Liver (tissue), 9 donors: Measurements from ENCODE around the gene CASP3. TPM values are rescaled to one million over a fixed set of nuclear protein-coding genes. Genes with fewer than 3 reads are reported as not detected.

Experiments
- DNase-seq: peaks from one replicate; pipeline ENCODE4 v3.0.0-alpha.2; 2017; ENCODE audit warnings: low spot score
- H3K27ac ChIP-seq, 2 donors: one replicate each; pipeline ENCODE4 v1.7.0; 2013; ENCODE audit warnings: inconsistent platforms in 2 of 2, low read length in 2 of 2, control low read depth in 1 of 2, low read depth in 1 of 2, mild to moderate bottlenecking in 1 of 2
- H3K27me3 ChIP-seq, 4 donors: one replicate each; pipeline versions ENCODE4 v1.6.1 to v1.7.0; 2013; ENCODE audit warnings: low read length in 3 of 4, inconsistent platforms in 1 of 4, mild to moderate bottlenecking in 1 of 4, moderate library complexity in 1 of 4; ENCODE audit not compliant: control insufficient read depth in 4 of 4, insufficient read depth in 4 of 4
- H3K36me3 ChIP-seq, 4 donors: one replicate each; pipeline versions ENCODE4 v1.6.1 to v1.7.0; 2013; ENCODE audit warnings: low read length in 3 of 4, mild to moderate bottlenecking in 3 of 4, low read depth in 1 of 4, moderate library complexity in 1 of 4; ENCODE audit not compliant: control insufficient read depth in 4 of 4, insufficient read depth in 3 of 4
- H3K4me1 ChIP-seq, 4 donors: one replicate each; pipeline versions ENCODE4 v1.6.1 to v1.7.0; 2013; ENCODE audit warnings: low read length in 3 of 4, mild to moderate bottlenecking in 3 of 4, moderate library complexity in 1 of 4; ENCODE audit not compliant: control insufficient read depth in 4 of 4, insufficient read depth in 4 of 4
- H3K4me3 ChIP-seq, 3 donors: one replicate each; pipeline versions ENCODE4 v1.6.1 to v1.7.0; 2013; ENCODE audit warnings: low read length in 3 of 3, control low read depth in 1 of 3, low read depth in 1 of 3, mild to moderate bottlenecking in 1 of 3
- H3K9ac ChIP-seq, 2 donors: one replicate each; pipeline ENCODE4 v1.7.0; 2013; ENCODE audit warnings: low read length in 2 of 2, mild to moderate bottlenecking in 2 of 2, moderate library complexity in 2 of 2, control low read depth in 1 of 2, low read depth in 1 of 2
- H3K9me3 ChIP-seq, 4 donors: one replicate each; pipeline versions ENCODE4 v1.6.1 to v1.7.0; 2013; ENCODE audit warnings: low read length in 3 of 4; ENCODE audit not compliant: control insufficient read depth in 4 of 4
- CTCF ChIP-seq: fragments of 150-350 bp; IDR thresholded peaks from 2 replicates; pipeline ENCODE4 v1.5.1; 2017; ENCODE audit warnings: improper control_type of control experiment, low read depth, low read length; ENCODE audit not compliant: missing input control
- EGR1 ChIP-seq, 2 donors: IDR thresholded peaks; 2 replicates each; pipeline ENCODE4 v1.6.1; 2016 to 2018; ENCODE audit warnings: antibody characterized with exemption in 2 of 2, low read depth in 2 of 2
- FOXA1 ChIP-seq: IDR thresholded peaks from 2 replicates; pipeline ENCODE4 v1.6.1; 2016; ENCODE audit warnings: antibody characterized with exemption
- FOXA2 ChIP-seq: IDR thresholded peaks from 2 replicates; pipeline ENCODE4 v1.6.1; 2016; ENCODE audit warnings: antibody characterized with exemption
- GABPA ChIP-seq, 2 donors: IDR thresholded peaks in 1 of 2; conservative IDR thresholded peaks in 1 of 2; 2 replicates each; pipeline ENCODE4 v1.6.1; 2016; ENCODE audit warnings: antibody characterized with exemption in 2 of 2, mild to moderate bottlenecking in 1 of 2, moderate library complexity in 1 of 2
- HNF4A ChIP-seq, 2 donors: conservative IDR thresholded peaks; 2 replicates each; pipeline ENCODE4 v1.6.1; 2016; ENCODE audit warnings: antibody characterized with exemption in 2 of 2, mild to moderate bottlenecking in 2 of 2
- HNF4G ChIP-seq: IDR thresholded peaks from 2 replicates; pipeline ENCODE4 v1.6.1; 2016; ENCODE audit warnings: antibody characterized with exemption
- JUND ChIP-seq, 2 donors: IDR thresholded peaks; 2 replicates each; pipeline ENCODE4 v1.6.1; 2016; ENCODE audit warnings: antibody characterized with exemption in 2 of 2
- MAX ChIP-seq: IDR thresholded peaks from 2 replicates; pipeline ENCODE4 v1.6.1; 2016; ENCODE audit warnings: antibody characterized with exemption
- NR2F2 ChIP-seq: IDR thresholded peaks from 2 replicates; pipeline ENCODE4 v1.6.1; 2016; ENCODE audit warnings: antibody characterized with exemption
- RAD21 ChIP-seq, 2 donors: IDR thresholded peaks; 2 replicates each; pipeline ENCODE4 v1.6.1; 2016; ENCODE audit warnings: antibody characterized with exemption in 2 of 2, mild to moderate bottlenecking in 2 of 2
- RXRA ChIP-seq, 2 donors: IDR thresholded peaks; 2 replicates each; pipeline ENCODE4 v1.6.1; 2017 to 2018; ENCODE audit warnings: antibody characterized with exemption in 2 of 2, mild to moderate bottlenecking in 1 of 2
- SP1 ChIP-seq: IDR thresholded peaks from 2 replicates; pipeline ENCODE4 v1.6.1; 2018; ENCODE audit warnings: antibody characterized with exemption, mild to moderate bottlenecking
- TAF1 ChIP-seq: conservative IDR thresholded peaks from 2 replicates; pipeline ENCODE4 v1.6.1; 2016; ENCODE audit warnings: antibody characterized with exemption, mild to moderate bottlenecking
- YY1 ChIP-seq: IDR thresholded peaks from 2 replicates; pipeline ENCODE4 v1.6.1; 2016; ENCODE audit warnings: antibody characterized with exemption, mild to moderate bottlenecking
- WGBS: extraction: QIAGEN DNeasy Blood & Tissue Kit; methylation state at CpG from one replicate; pipeline ENCODE4 v1.1.7; 2013; 5-methylcytosine and 5-hydroxymethylcytosine counted together
- polyA plus RNA-seq, 2 donors: library from polyadenylated mRNA; stranded (reverse) in 1 of 2; unstranded in 1 of 2; fragments of 200-250 nt in 1 of 2; fragments of >200 nt in 1 of 2; fragmentation: Nextera tagmentation in 1 of 2; extraction: Ambion mirVana in 1 of 2; gene quantifications; one replicate each; pipeline versions ENCODE4 v1.2.1 to v1.2.3, GENCODE V29; 2013 to 2015
- total RNA-seq, 2 donors: library from RNA; depleted of rRNA; stranded (reverse); fragments of >200 nt; gene quantifications; one replicate each; pipeline ENCODE4 v1.2.3, GENCODE V29; 2014
- TF ChIP-seq, protein P1 (sequence below): IDR thresholded peaks from 2 replicates; pipeline ENCODE4 v1.6.1; 2016; ENCODE audit warnings: antibody characterized with exemption
- TF ChIP-seq, protein P2 (sequence below): IDR thresholded peaks from 2 replicates; pipeline ENCODE4 v1.6.1; 2016; ENCODE audit warnings: antibody characterized with exemption
- donor health status: healthy.
- donor health status: healthy.
- donor health status: healthy.
- donor health status: healthy.
- donor health status: healthy.

The CASP3 gene
- total and polyA plus RNA-seq, 4 donors = 7.8 to 30.1 (median 11.8) TPM

DNA sequence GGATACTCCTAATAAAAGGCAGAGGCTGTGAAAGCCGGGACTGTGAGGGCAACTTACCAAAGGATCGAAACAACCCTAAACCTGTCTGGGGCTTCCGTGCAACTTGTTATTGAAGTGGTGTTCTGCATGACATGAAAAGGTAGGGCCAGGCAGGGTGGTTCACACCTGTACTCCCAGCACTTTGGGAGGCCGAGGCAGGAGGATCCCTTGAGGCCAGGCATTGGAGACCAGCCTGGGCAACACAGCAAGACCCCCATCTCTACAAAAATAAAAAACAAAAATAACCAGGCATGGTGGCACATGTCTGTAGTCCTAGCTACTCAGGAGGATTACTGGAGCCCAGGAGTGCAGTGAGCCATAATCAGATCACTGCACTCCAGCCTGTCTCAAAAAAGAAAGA is 12.3 kb downstream of the CASP3 start:
- WGBS = 87% methylated on average over 4 of the region's 4 CpGs
- Histone ChIP-seq H3K27me3 (no peaks in the 10 kb centered on the region), H3K9me3 (no peaks in the 10 kb centered on the region), H3K4me1 (peaks cover 7 to 14% (median 9%) of the 10 kb centered on the region in 4 donors), H3K9ac (no peak overlapping the region), H3K36me3 (peaks cover 8 to 36% (median 16%) of the 10 kb centered on the region in 4 donors), H3K4me3 (no peak overlapping the region), H3K27ac (no peak overlapping the region)
- TF ChIP-seq EGR1 (IDR thresholded peaks at IDR 0.05; ENCODE audit: low read depth in 2 of 2) (no peak), RXRA (IDR thresholded peaks at IDR 0.05) (no peak), HNF4G (no peak), FOXA2 (no peak), FOXA1 (no peak), SP1 (no peak), CTCF (no peak), YY1 (no peak), RAD21 (IDR thresholded peaks at IDR 0.05) (no peak)
- no peak for DNase-seq

DNA sequence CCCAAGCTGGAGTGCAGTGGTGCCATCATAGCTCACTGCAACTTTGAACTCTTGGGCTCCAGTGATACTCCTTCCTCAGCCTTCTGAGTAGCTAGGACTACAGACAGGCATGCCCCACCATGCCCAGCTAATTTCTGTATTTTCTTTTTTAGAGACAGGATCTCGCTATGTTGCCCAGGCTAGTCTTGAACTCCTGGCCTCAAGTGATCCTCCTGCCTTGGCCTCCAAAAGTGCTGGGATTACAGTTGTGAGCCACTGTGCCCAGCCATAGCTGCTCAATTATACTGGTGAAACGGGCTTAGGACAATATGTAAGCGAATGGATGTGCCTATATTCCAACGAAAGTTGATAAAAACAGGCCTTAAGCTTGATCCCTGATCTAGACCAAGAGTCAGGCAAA is 13.1 kb downstream of the CASP3 start:
- H3K4me3 ChIP-seq = no peak overlapping the region
- no peaks in the 10 kb centered on the region for H3K9me3 ChIP-seq
- DNase-seq = no peak
- TF ChIP-seq NR2F2 (no peak), GABPA (IDR thresholded peaks at IDR 0.05 in 1 of 2, conservative IDR thresholded peaks at IDR 0.05 in 1 of 2) (no peak), HNF4A (conservative IDR thresholded peaks at IDR 0.05) (no peak), YY1 (no peak), RXRA (IDR thresholded peaks at IDR 0.05) (no peak), FOXA2 (no peak), TAF1 (no peak), EGR1 (IDR thresholded peaks at IDR 0.05; ENCODE audit: low read depth in 2 of 2) (no peak), RAD21 (IDR thresholded peaks at IDR 0.05) (no peak), SP1 (no peak), HNF4G (no peak), MAX (no peak)
- TF ChIP-seq, protein P1, sequence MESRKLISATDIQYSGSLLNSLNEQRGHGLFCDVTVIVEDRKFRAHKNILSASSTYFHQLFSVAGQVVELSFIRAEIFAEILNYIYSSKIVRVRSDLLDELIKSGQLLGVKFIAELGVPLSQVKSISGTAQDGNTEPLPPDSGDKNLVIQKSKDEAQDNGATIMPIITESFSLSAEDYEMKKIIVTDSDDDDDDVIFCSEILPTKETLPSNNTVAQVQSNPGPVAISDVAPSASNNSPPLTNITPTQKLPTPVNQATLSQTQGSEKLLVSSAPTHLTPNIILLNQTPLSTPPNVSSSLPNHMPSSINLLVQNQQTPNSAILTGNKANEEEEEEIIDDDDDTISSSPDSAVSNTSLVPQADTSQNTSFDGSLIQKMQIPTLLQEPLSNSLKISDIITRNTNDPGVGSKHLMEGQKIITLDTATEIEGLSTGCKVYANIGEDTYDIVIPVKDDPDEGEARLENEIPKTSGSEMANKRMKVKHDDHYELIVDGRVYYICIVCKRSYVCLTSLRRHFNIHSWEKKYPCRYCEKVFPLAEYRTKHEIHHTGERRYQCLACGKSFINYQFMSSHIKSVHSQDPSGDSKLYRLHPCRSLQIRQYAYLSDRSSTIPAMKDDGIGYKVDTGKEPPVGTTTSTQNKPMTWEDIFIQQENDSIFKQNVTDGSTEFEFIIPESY = no peak
- WGBS = 97% methylated on average over 4 of the region's 4 CpGs
- H3K9ac ChIP-seq = no peak overlapping the region
- peaks cover 7 to 12% (median 9%) of the 10 kb centered on the region in 4 donors for H3K4me1 ChIP-seq
- no peak overlapping the region for H3K27ac ChIP-seq
- peaks cover 8 to 37% (median 19%) of the 10 kb centered on the region in 4 donors for H3K36me3 ChIP-seq
- H3K27me3 ChIP-seq = no peaks in the 10 kb centered on the region

DNA sequence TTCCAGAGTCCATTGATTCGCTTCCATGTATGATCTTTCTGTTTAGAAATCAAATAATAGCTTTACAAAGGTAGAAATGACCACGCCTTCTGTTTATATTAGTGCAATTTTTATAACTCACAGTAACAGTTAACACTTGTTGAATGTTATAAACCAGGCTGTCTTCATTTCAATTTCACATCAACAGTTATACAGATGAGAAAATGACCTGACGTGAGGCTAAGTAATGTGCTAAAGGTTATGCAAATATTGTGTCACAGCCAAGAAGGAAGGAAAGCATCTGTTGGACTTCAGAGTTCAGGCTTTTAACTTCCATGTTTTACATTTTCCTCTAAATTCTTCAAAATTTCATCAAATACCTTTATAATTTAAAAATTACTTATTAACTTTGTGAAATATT is 13.9 kb downstream of the CASP3 start:
- Histone ChIP-seq H3K36me3 (peaks cover 11 to 39% (median 22%) of the 10 kb centered on the region in 4 donors), H3K4me3 (no peak overlapping the region), H3K27me3 (no peaks in the 10 kb centered on the region), H3K4me1 (peaks cover 7 to 11% (median 8%) of the 10 kb centered on the region in 4 donors), H3K9me3 (no peaks in the 10 kb centered on the region), H3K9ac (no peak overlapping the region), H3K27ac (no peak overlapping the region)
- WGBS = 38% methylated on average over 3 of the region's 3 CpGs
- no peak for DNase-seq
- TF ChIP-seq GABPA (IDR thresholded peaks at IDR 0.05 in 1 of 2, conservative IDR thresholded peaks at IDR 0.05 in 1 of 2) (no peak), TAF1 (no peak), SP1 (peak; percentile 37), JUND (IDR thresholded peaks at IDR 0.05) (peak in 1 of 2 donors; percentile 22), NR2F2 (no peak), FOXA2 (peak; percentile 39), HNF4A (conservative IDR thresholded peaks at IDR 0.05) (peak; percentile 72 to 73), EGR1 (IDR thresholded peaks at IDR 0.05; ENCODE audit: low read depth in 2 of 2) (no peak), RAD21 (IDR thresholded peaks at IDR 0.05) (peak; percentile 21 to 46), CTCF (no peak), HNF4G (peak; percentile 17), MAX (peak; percentile 26)
- TF ChIP-seq, protein P2, sequence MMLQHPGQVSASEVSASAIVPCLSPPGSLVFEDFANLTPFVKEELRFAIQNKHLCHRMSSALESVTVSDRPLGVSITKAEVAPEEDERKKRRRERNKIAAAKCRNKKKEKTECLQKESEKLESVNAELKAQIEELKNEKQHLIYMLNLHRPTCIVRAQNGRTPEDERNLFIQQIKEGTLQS = no peak
